Upper lobe of left lung (tissue), 4 donors: ENCODE results near the gene ADRA1B.

ENCODE experiments used
- CTCF ChIP-seq, 6 experiments: fragments of 450-650 bp in 4 of 6; fragments of 200-600 bp in 2 of 6; sonication (generic) in 2 of 6; IDR thresholded peaks; one replicate each; pipeline ENCODE4 v1.5.1; 2016 to 2019; ENCODE audit warnings: antibody characterized with exemption in 6 of 6
- EP300 ChIP-seq, 4 donors: sonication (generic); formaldehyde crosslinking; IDR thresholded peaks; one replicate each; pipeline ENCODE4 v1.5.1; 2017; ENCODE audit warnings: antibody characterized with exemption in 4 of 4, control low read depth in 2 of 4
- POLR2A ChIP-seq, 4 donors: fragments of 450-650 bp; IDR thresholded peaks; one replicate each; pipeline ENCODE4 v1.5.1; 2016 to 2017; ENCODE audit warnings: antibody characterized with exemption in 4 of 4, mild to moderate bottlenecking in 2 of 4

- TF ChIP-seq CTCF (IDR thresholded peaks at IDR 0.05) (no peak), POLR2A (IDR thresholded peaks at IDR 0.05) (no peak), EP300 (IDR thresholded peaks at IDR 0.05) (no peak)
These were observed 819 bp downstream of the ADRA1B start for GRCh38 chr5:159916841-159917761.
